Measurements from ENCODE around the gene AAMP.

DNA sequence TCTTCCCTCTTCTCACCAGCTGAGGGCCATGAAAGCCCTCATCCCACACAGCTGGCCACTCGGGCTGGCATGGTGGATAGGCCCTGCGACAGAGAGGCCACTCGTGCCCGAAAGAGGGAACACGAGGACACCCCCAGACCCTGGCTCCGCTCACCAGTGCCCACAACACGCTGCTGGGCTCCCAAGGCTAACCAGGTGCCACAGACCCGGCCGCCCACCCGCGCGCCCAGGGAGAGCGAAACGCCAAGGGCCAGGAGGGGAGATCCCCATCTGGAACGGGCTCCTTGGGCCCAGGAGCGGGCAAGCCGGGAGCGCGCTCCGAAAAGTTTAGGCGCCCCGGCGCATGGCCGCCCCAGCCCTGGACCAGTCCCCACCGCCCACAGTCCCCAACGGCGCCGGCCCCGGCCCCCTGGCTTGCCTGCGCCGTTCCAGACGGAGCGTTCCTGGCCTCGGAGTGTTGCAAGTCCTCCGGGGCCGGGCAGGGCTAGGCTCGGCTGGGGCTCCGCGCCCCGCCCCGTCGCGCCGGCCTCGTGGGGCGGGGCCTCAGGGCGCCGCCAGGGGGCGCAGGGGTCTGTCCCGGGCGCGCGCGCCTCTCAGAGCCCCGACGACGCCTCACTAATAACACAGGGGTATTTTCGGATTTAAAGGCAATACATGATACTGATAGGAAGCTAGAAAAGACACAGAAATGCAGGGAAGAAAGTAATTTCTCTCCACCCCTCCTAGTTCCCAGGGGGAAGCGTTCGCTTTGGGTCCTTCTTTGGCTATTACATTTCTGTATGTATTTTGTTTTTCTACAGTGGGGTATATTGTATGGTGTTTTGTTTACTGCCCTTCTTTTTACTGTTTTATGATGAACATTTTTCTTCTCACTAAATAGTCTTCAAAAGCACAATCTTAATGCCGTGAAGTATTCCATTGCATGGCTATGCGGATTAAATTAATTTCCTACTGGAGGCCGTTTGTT, 22.4 kb upstream of the AAMP start, which contains the start of gene TMBIM1:
- TF ChIP-seq, protein P1, sequence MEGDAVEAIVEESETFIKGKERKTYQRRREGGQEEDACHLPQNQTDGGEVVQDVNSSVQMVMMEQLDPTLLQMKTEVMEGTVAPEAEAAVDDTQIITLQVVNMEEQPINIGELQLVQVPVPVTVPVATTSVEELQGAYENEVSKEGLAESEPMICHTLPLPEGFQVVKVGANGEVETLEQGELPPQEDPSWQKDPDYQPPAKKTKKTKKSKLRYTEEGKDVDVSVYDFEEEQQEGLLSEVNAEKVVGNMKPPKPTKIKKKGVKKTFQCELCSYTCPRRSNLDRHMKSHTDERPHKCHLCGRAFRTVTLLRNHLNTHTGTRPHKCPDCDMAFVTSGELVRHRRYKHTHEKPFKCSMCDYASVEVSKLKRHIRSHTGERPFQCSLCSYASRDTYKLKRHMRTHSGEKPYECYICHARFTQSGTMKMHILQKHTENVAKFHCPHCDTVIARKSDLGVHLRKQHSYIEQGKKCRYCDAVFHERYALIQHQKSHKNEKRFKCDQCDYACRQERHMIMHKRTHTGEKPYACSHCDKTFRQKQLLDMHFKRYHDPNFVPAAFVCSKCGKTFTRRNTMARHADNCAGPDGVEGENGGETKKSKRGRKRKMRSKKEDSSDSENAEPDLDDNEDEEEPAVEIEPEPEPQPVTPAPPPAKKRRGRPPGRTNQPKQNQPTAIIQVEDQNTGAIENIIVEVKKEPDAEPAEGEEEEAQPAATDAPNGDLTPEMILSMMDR (IDR thresholded peaks at IDR 0.05), result peak; percentile 98
- no peak for TF ChIP-seq ZFX (IDR thresholded peaks at IDR 0.05; ENCODE audit: borderline replicate concordance)

Data from 22Rv1 (cell line).